WERI-Rb-1 (cell line): ENCODE results near the gene TPPP2.

ENCODE experiments used
- DNase-seq: peaks from one replicate; pipeline ENCODE4 v3.0.0-alpha.2; 2020
- H3K27ac ChIP-seq: fragments of 250-450 bp; sonication (Bioruptor Pico); 2 replicates; pipeline ENCODE4 v1.5.1; 2020; ENCODE audit warnings: mild to moderate bottlenecking, moderate library complexity
- H3K27me3 ChIP-seq: fragments of 250-450 bp; sonication (Bioruptor Pico); 2 replicates; pipeline ENCODE4 v1.5.1; 2021; ENCODE audit warnings: mild to moderate bottlenecking, low read depth, moderate library complexity; ENCODE audit not compliant: insufficient read depth, severe bottlenecking
- H3K36me3 ChIP-seq: fragments of 250-450 bp; sonication (Bioruptor Pico); 2 replicates; pipeline ENCODE4 v1.5.1; 2020; ENCODE audit warnings: mild to moderate bottlenecking, moderate library complexity
- H3K4me3 ChIP-seq: 2 replicates; pipeline ENCODE4 v1.5.1; 2011; ENCODE audit warnings: low read depth, mild to moderate bottlenecking, control low read depth, low read length
- H3K9me3 ChIP-seq: fragments of 250-450 bp; sonication (Bioruptor Pico); 2 replicates; pipeline ENCODE4 v1.5.1; 2021; ENCODE audit warnings: mild to moderate bottlenecking, moderate library complexity; ENCODE audit not compliant: severe bottlenecking
- TF ChIP-seq, protein P1 (sequence below): IDR thresholded peaks from 2 replicates; pipeline ENCODE4 v1.5.1; 2011; ENCODE audit warnings: low read depth, mild to moderate bottlenecking, control low read depth, inconsistent platforms, low read length

Gene TPPP2

DNA sequence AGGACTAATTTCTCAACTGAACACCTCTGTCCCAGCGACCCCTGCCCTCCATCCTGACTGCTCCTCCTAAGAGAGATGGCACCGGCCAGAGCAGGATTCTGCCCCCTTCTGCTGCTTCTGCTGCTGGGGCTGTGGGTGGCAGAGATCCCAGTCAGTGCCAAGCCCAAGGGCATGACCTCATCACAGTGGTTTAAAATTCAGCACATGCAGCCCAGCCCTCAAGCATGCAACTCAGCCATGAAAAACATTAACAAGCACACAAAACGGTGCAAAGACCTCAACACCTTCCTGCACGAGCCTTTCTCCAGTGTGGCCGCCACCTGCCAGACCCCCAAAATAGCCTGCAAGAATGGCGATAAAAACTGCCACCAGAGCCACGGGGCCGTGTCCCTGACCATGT is 12.9 kb downstream of the TPPP2 start:
- no peaks in the 10 kb centered on the region for H3K9me3 ChIP-seq
- H3K4me3 ChIP-seq, result no peak overlapping the region
- H3K36me3 ChIP-seq, result no peaks in the 10 kb centered on the region
- H3K27ac ChIP-seq, result no peak overlapping the region
- TF ChIP-seq, protein P1, sequence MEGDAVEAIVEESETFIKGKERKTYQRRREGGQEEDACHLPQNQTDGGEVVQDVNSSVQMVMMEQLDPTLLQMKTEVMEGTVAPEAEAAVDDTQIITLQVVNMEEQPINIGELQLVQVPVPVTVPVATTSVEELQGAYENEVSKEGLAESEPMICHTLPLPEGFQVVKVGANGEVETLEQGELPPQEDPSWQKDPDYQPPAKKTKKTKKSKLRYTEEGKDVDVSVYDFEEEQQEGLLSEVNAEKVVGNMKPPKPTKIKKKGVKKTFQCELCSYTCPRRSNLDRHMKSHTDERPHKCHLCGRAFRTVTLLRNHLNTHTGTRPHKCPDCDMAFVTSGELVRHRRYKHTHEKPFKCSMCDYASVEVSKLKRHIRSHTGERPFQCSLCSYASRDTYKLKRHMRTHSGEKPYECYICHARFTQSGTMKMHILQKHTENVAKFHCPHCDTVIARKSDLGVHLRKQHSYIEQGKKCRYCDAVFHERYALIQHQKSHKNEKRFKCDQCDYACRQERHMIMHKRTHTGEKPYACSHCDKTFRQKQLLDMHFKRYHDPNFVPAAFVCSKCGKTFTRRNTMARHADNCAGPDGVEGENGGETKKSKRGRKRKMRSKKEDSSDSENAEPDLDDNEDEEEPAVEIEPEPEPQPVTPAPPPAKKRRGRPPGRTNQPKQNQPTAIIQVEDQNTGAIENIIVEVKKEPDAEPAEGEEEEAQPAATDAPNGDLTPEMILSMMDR, result no peak
- H3K27me3 ChIP-seq, result no peaks in the 10 kb centered on the region
- no peak for DNase-seq

DNA sequence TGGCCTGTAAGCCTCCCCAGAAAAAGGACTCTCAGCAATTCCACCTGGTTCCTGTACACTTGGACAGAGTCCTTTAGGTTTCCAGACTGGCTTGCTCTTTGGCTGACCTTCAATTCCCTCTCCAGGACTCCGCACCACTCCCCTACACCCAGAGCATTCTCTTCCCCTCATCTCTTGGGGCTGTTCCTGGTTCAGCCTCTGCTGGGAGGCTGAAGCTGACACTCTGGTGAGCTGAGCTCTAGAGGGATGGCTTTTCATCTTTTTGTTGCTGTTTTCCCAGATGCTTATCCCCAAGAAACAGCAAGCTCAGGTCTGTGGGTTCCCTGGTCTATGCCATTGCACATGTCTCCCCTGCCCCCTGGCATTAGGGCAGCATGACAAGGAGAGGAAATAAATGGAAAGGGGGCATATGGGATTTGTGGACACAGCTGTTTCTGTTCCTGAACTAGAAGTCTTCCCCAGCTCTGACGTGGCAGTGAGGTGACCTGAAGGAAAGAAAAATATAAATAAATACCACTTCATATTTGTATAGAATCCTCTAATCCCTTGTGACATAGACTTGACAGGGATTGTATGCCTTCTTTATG is 13.5 kb downstream of the TPPP2 start:
- H3K4me3 ChIP-seq, result no peak overlapping the region
- H3K9me3 ChIP-seq, result no peaks in the 10 kb centered on the region
- TF ChIP-seq, protein P1, result no peak
- no peak for DNase-seq
- H3K27ac ChIP-seq, result no peak overlapping the region
- H3K27me3 ChIP-seq, result no peaks in the 10 kb centered on the region
- no peaks in the 10 kb centered on the region for H3K36me3 ChIP-seq

DNA sequence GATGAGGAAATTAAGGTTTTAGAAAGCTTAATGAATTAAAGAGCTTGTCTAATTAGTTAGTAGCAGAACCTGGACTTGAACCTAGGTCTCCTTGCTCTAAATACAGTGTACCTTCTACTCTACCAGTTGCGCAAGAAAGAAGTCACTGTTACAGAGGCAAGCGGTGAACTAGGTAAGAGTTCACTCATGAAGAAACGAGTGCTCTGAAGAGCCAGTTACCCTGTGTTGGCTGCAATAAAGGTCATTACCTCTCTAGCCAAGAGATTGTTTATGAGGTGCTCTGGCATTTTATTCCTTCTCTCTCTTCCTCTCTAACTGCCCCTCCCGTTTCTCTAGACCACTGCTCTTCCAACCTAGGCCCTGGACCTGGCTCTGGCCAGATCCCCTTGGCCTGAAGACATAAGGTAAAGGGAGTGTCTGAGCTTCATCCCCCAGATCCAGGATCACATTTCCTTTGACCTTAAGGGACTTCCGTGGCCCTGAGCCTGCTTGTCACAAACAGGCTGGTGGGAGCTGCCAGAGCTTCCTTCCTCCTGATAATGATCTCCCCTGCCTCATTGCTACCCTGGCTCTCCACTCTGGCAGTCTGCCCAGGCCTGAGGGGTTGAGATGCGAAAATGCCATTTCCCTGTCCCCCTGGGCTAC is 14.1 kb downstream of the TPPP2 start:
- TF ChIP-seq, protein P1, result no peak
- H3K36me3 ChIP-seq, result no peaks in the 10 kb centered on the region
- H3K4me3 ChIP-seq, result no peak overlapping the region
- DNase-seq, result peak; percentile 56
- H3K27ac ChIP-seq, result no peak overlapping the region
- H3K9me3 ChIP-seq, result no peaks in the 10 kb centered on the region
- H3K27me3 ChIP-seq, result no peaks in the 10 kb centered on the region

DNA sequence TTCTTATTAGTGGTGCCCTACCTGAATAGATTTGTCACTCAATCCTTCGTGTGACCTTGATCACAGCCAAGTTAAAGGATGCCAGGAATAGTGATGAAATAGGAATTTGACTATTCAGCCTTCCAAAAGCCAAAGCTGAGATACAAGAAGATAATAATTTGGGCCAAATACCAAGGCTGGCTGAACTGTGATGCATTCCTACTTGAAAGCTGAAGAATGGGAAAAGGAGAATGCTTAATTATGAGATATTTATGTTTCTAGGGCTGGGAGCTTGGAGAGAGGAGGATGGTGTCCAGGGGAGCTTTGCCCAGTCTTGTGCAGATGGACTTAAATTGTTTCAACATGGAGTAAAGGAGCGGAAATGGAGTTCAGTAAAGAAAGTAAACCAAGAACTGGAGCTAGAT is 17.4 kb downstream of the TPPP2 start:
- Histone ChIP-seq H3K27me3 (no peaks in the 10 kb centered on the region), H3K27ac (no peak overlapping the region), H3K36me3 (no peaks in the 10 kb centered on the region), H3K9me3 (no peaks in the 10 kb centered on the region), H3K4me3 (no peak overlapping the region)
- no peak for DNase-seq
- TF ChIP-seq, protein P1, result no peak

DNA sequence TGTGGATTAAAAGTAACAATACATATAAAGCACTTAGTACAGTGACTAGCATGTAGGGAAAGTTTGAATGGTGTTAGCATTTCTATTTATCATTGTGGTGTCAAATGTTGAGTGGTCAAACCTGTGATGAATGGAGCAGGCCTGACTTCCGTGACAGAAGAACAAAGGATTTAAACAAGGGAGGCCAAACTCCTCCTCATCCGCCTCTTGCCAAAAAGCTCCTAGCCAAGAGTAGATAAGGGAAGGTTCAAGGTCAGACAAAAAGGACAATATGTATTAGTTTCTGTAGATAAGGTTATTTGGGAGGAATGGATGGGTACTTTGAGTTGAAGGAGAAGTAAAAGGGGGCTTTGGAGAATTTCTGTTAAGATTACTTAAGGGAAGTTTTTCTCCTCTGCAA is 18.6 kb downstream of the TPPP2 start:
- Histone ChIP-seq H3K4me3 (no peak overlapping the region), H3K27ac (no peak overlapping the region), H3K27me3 (no peaks in the 10 kb centered on the region), H3K36me3 (no peaks in the 10 kb centered on the region), H3K9me3 (no peaks in the 10 kb centered on the region)
- TF ChIP-seq, protein P1, result no peak
- DNase-seq, result no peak

DNA sequence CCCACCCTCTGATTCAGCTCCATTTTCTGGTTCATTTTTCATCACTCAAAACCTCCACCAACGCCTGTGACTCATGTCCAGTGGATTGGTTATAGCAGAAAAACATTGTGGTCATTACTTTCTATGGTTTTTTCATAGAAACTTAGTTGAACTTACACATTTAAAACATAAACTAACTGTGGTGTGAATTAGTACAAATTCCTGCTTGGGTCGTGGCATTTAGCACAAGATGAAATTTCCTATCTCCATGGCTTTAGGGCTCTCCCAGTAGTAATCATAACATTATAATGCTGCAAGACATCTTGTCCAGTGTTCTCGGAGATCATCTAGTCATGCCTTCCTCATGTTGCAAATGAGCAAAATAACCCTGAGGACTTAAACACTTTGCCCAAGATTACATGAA is 19.3 kb downstream of the TPPP2 start:
- H3K9me3 ChIP-seq, result no peaks in the 10 kb centered on the region
- no peak for DNase-seq
- H3K27me3 ChIP-seq, result no peaks in the 10 kb centered on the region
- no peak overlapping the region for H3K4me3 ChIP-seq
- H3K27ac ChIP-seq, result no peak overlapping the region
- TF ChIP-seq, protein P1, result no peak
- no peaks in the 10 kb centered on the region for H3K36me3 ChIP-seq
